ENCODE measurements around the gene SAMMSON. TPM values are rescaled to one million over a fixed set of nuclear protein-coding genes. Genes with fewer than 3 reads are reported as not detected.

Gene SAMMSON
- total and polyA plus RNA-seq, 2 of the 4 experiments (the other 2 are of a cell fraction) = not detected

- no peak for ATAC-seq (ENCODE audit: low read depth)
- no peak overlapping the region for H3K4me2 ChIP-seq (ENCODE audit: low read depth, low read length)
- H2BK5ac ChIP-seq (ENCODE audit: low read depth, low read length, poor library complexity, severe bottlenecking) = no peak overlapping the region
- ChIA-PET CTCF (no interaction called here), POLR2A (ENCODE audit: unreplicated experiment) (no interaction called here)
- H3K4me3 ChIP-seq (ENCODE audit: insufficient read depth, low read depth, low read length) = no peak overlapping the region
- no peaks in the 10 kb centered on the region for H3K79me1 ChIP-seq (ENCODE audit: low read depth in 1 of 2, low read length in 2 of 2)
- dilution Hi-C loops (cut with HindIII; ENCODE audit: low sequenced_read_pairs, unreplicated experiment) = no loop called here
- H4K8ac ChIP-seq (ENCODE audit: low read depth in 2 of 2, low read length in 2 of 2) = no peak overlapping the region
- no peak overlapping the region for H3K23ac ChIP-seq (ENCODE audit: low read depth, low read length)
- H4K91ac ChIP-seq (ENCODE audit: insufficient read depth, low read depth, low read length) = no peak overlapping the region
- no peak overlapping the region for H2AFZ ChIP-seq (replicated peaks; ENCODE audit: low read length, poor library complexity)
- no peak for DNase-seq
- H3K4ac ChIP-seq (ENCODE audit: low read depth, low read length) = no peak overlapping the region
- H2AK5ac ChIP-seq (ENCODE audit: low read depth, low read length) = no peak overlapping the region
- H4K5ac ChIP-seq (ENCODE audit: low read depth, low read length) = no peak overlapping the region
- peaks cover 6% of the 10 kb centered on the region for H3K27me3 ChIP-seq (ENCODE audit: control insufficient read depth, insufficient read depth, low read length)
- H3K9ac ChIP-seq (ENCODE audit: low read depth, low read length) = no peak overlapping the region
- no peak overlapping the region for H3K56ac ChIP-seq (ENCODE audit: extremely low read depth, insufficient read depth, low read length)
- TF ChIP-seq POLR2A (IDR thresholded peaks at IDR 0.05; ENCODE audit: low read depth, low read length) (no peak), BHLHE40 (IDR thresholded peaks at IDR 0.05; ENCODE audit: low read depth, low read length) (no peak)
- BruUV-seq (replicated peaks) = no TSS peak
- in situ Hi-C loops (cut with MboI; ENCODE audit: low sequenced_read_pairs) = loop anchor here (25.0 kb wide), 1 partner anchor 1609 kb away; no protein-coding TSS in a partner anchor
- no peak overlapping the region for H2AK9ac ChIP-seq (replicated peaks; ENCODE audit: low read depth, low read length, poor library complexity)
- H3K4me1 ChIP-seq (ENCODE audit: control insufficient read depth, insufficient read depth, low read length) = no peaks in the 10 kb centered on the region
- H3K18ac ChIP-seq (ENCODE audit: low read depth, low read length) = no peak overlapping the region
- no peak overlapping the region for H3K14ac ChIP-seq (replicated peaks; ENCODE audit: low read depth, low read length)
- no peaks in the 10 kb centered on the region for H3K9me1 ChIP-seq (ENCODE audit: insufficient read depth, low read length)
- intact Hi-C loops (cut with micrococcal nuclease) = no loop called here
- H3K27ac ChIP-seq (ENCODE audit: insufficient read depth, low read length) = no peak overlapping the region
- no CpG with 5 or more reads among the region's 1 CpG for WGBS, 2 experiments (ENCODE audit: extremely low coverage in 2 of 2, insufficient read length in 1 of 2)
- no peak overlapping the region for H2BK20ac ChIP-seq (ENCODE audit: low read depth, low read length)
- no peaks in the 10 kb centered on the region for H4K20me1 ChIP-seq (ENCODE audit: insufficient read depth, low read length)
- no peaks in the 10 kb centered on the region for H3K36me3 ChIP-seq (ENCODE audit: control insufficient read depth, insufficient read depth, low read length)
- no peaks in the 10 kb centered on the region for H3K9me3 ChIP-seq (ENCODE audit: control insufficient read depth, insufficient read depth, low read length)
- H2BK15ac ChIP-seq (ENCODE audit: low read depth, low read length) = no peak overlapping the region
- H2BK120ac ChIP-seq (ENCODE audit: low read depth, low read length) = no peak overlapping the region
Observed at GRCh38 chr3:70053293-70053692, 53.8 kb downstream of the SAMMSON start.
